Endothelial cell of umbilical vein (primary cell): Measurements from ENCODE around the gene C2.

Source experiments
- CTCF ChIP-seq, 2 donors: IDR thresholded peaks; 1 replicate in 1 of 2; 2 replicates in 1 of 2; pipeline ENCODE4 v1.5.1; 2011; ENCODE audit warnings: low read length in 2 of 2, mild to moderate bottlenecking in 2 of 2, moderate library complexity in 2 of 2, control low read depth in 1 of 2, inconsistent platforms in 1 of 2, low read depth in 1 of 2; ENCODE audit not compliant: insufficient read depth in 1 of 2; ENCODE audit errors: extremely low read depth in 1 of 2
- EZH2 ChIP-seq: IDR thresholded peaks from 2 replicates; pipeline ENCODE4 v1.6.1; 2012; ENCODE audit warnings: borderline replicate concordance, low read depth, mild to moderate bottlenecking, moderate library complexity, low read length, inconsistent platforms; ENCODE audit not compliant: severe bottlenecking
- JUN ChIP-seq: IDR thresholded peaks from 2 replicates; pipeline ENCODE4 v1.6.1; 2011; ENCODE audit warnings: borderline replicate concordance, low read depth; ENCODE audit not compliant: insufficient read length, insufficient read depth
- MAX ChIP-seq: IDR thresholded peaks from 2 replicates; pipeline ENCODE4 v1.6.1; 2011; ENCODE audit not compliant: insufficient read depth, insufficient read length
- MYC ChIP-seq: IDR thresholded peaks from one replicate; pipeline ENCODE4 v1.6.1; 2011; ENCODE audit warnings: mild to moderate bottlenecking, low read depth, low read length
- POLR2A ChIP-seq: IDR thresholded peaks from 2 replicates; pipeline ENCODE4 v1.6.1; 2012; ENCODE audit warnings: low read depth, mild to moderate bottlenecking, control low read depth, low read length
- POLR2AphosphoS5 ChIP-seq: IDR thresholded peaks from 2 replicates; pipeline ENCODE4 v1.6.1; 2012; ENCODE audit warnings: low read depth, mild to moderate bottlenecking, control low read depth, low read length, moderate library complexity; ENCODE audit not compliant: insufficient read depth

GRCh38 chr6:31971279-31971992, 43.9 kb downstream of the C2 start:
- TF ChIP-seq JUN = peak; percentile 80
- peak; percentile 32 for TF ChIP-seq POLR2AphosphoS5
- no peak for TF ChIP-seq CTCF (IDR thresholded peaks at IDR 0.05; ENCODE audit: extremely low read depth in 1 of 2, insufficient read depth in 1 of 2, low read depth in 1 of 2, low read length in 2 of 2)
- TF ChIP-seq MYC = no peak
- TF ChIP-seq MAX = no peak
- TF ChIP-seq EZH2 = no peak
- peak; percentile 40 for TF ChIP-seq POLR2A
